Thymus (tissue), 11 donors: ENCODE measurements around the gene GSTM4. TPM values are rescaled to one million over a fixed set of nuclear protein-coding genes. Genes with fewer than 3 reads are reported as not detected.

Source experiments
- DNase-seq, 9 donors: peaks; one replicate each; pipeline ENCODE4 v3.0.0-alpha.2; 2013; ENCODE audit warnings: low spot score in 9 of 9, low read depth in 6 of 9, missing footprints in 1 of 9
- H3K27ac ChIP-seq, 2 donors: one replicate each; pipeline ENCODE4 v1.5.1; 2013; ENCODE audit warnings: control low read depth in 1 of 2, low read depth in 1 of 2, low read length in 1 of 2, mild to moderate bottlenecking in 1 of 2, moderate library complexity in 1 of 2
- H3K27me3 ChIP-seq, 2 donors: one replicate each; pipeline ENCODE4 v1.5.1; 2013; ENCODE audit warnings: low read length in 1 of 2; ENCODE audit not compliant: control insufficient read depth in 2 of 2, insufficient read depth in 1 of 2
- H3K36me3 ChIP-seq, 2 donors: one replicate each; pipeline ENCODE4 v1.5.1; 2013; ENCODE audit warnings: low read length in 1 of 2, mild to moderate bottlenecking in 1 of 2, moderate library complexity in 1 of 2; ENCODE audit not compliant: control insufficient read depth in 2 of 2, insufficient read depth in 2 of 2
- H3K4me1 ChIP-seq, 2 donors: one replicate each; pipeline ENCODE4 v1.5.1; 2013; ENCODE audit warnings: low read length in 2 of 2; ENCODE audit not compliant: control insufficient read depth in 2 of 2, insufficient read depth in 2 of 2
- H3K4me3 ChIP-seq, 2 donors: one replicate each; pipeline ENCODE4 v1.5.1; 2013; ENCODE audit warnings: low read length in 2 of 2, control low read depth in 1 of 2, mild to moderate bottlenecking in 1 of 2
- H3K9me3 ChIP-seq, 2 donors: one replicate each; pipeline ENCODE4 v1.5.1; 2013; ENCODE audit warnings: low read length in 1 of 2, mild to moderate bottlenecking in 1 of 2; ENCODE audit not compliant: control insufficient read depth in 2 of 2, insufficient read depth in 1 of 2
- WGBS: extraction: QIAGEN DNeasy Blood & Tissue Kit; methylation state at CpG from one replicate; pipeline ENCODE4 v1.1.7; 2013; 5-methylcytosine and 5-hydroxymethylcytosine counted together
- polyA plus RNA-seq: library from polyadenylated mRNA; stranded (reverse); fragments of 200-250 nt; gene quantifications from one replicate; pipeline ENCODE4 v1.2.3, GENCODE V29; 2013
- total RNA-seq: library from RNA; stranded (reverse); fragments of 120-200 nt; gene quantifications from one replicate; pipeline ENCODE4 v1.2.4, GENCODE V29; 2013
- donor health status: healthy.

GSTM4 gene
- total and polyA plus RNA-seq, 2 donors = 6.7 to 15.6 TPM

- no peak overlapping the region for H3K4me3 ChIP-seq
- WGBS = 94% methylated on average over 3 of the region's 3 CpGs
Observed at GRCh38 chr1:109622895-109623294, 33.0 kb upstream of the GSTM4 start.

GRCh38 chr1:109623601-109624161 lies 32.2 kb upstream of the GSTM4 start:
- DNase-seq = peak in 2 of 9 donors; percentile 41 to 67
- peaks cover 34 to 56% of the 10 kb centered on the region in 2 donors for H3K4me1 ChIP-seq
- H3K4me3 ChIP-seq = peak overlapping the region; percentile 40 to 51
- no peaks in the 10 kb centered on the region for H3K27me3 ChIP-seq
- peaks cover 30 to 34% of the 10 kb centered on the region in 2 donors for H3K36me3 ChIP-seq
- H3K9me3 ChIP-seq = peaks cover 0 to 7% of the 10 kb centered on the region in 2 donors
- peak overlapping the region; percentile 68 to 80 for H3K27ac ChIP-seq
- WGBS = 37% methylated on average over 11 of the region's 11 CpGs

More at GRCh38 chr1:109622895-109623294, 33.0 kb upstream of the GSTM4 start:
- Histone ChIP-seq H3K9me3 (peaks cover 0 to 7% of the 10 kb centered on the region in 2 donors), H3K36me3 (peaks cover 23 to 26% of the 10 kb centered on the region in 2 donors), H3K27me3 (no peaks in the 10 kb centered on the region), H3K27ac (peak overlapping the region in 1 of 2 donors; percentile 52), H3K4me1 (peaks cover 34 to 58% of the 10 kb centered on the region in 2 donors)
- DNase-seq = no peak

GRCh38 chr1:109624201-109625010 lies 31.5 kb upstream of the GSTM4 start:
- H3K4me3 ChIP-seq = peak overlapping the region; percentile 40 to 51

GRCh38 chr1:109625176-109625575 lies 30.7 kb upstream of the GSTM4 start:
- H3K9me3 ChIP-seq = peaks cover 0 to 7% of the 10 kb centered on the region in 2 donors
- no peak for DNase-seq
- no peak overlapping the region for H3K4me3 ChIP-seq
- peaks cover 30 to 46% of the 10 kb centered on the region in 2 donors for H3K4me1 ChIP-seq
- peaks cover 44 to 48% of the 10 kb centered on the region in 2 donors for H3K36me3 ChIP-seq
- 96% methylated on average over 16 of the region's 16 CpGs for WGBS
- peak overlapping the region in 1 of 2 donors; percentile 80 for H3K27ac ChIP-seq
- no peaks in the 10 kb centered on the region for H3K27me3 ChIP-seq

More at GRCh38 chr1:109624201-109625010, 31.5 kb upstream of the GSTM4 start:
- H3K27me3 ChIP-seq = no peaks in the 10 kb centered on the region
- peak overlapping the region; percentile 68 to 80 for H3K27ac ChIP-seq
- peaks cover 38 to 41% of the 10 kb centered on the region in 2 donors for H3K36me3 ChIP-seq
- peaks cover 31 to 50% of the 10 kb centered on the region in 2 donors for H3K4me1 ChIP-seq
- H3K9me3 ChIP-seq = peaks cover 0 to 7% of the 10 kb centered on the region in 2 donors
- 40% methylated on average over 17 of the region's 17 CpGs for WGBS
- peak in 2 of 9 donors; percentile 57 to 72 for DNase-seq

- peaks cover 0 to 7% of the 10 kb centered on the region in 2 donors for H3K9me3 ChIP-seq
- peaks cover 30 to 44% of the 10 kb centered on the region in 2 donors for H3K4me1 ChIP-seq
- no peaks in the 10 kb centered on the region for H3K27me3 ChIP-seq
- no peak overlapping the region for H3K4me3 ChIP-seq
- peaks cover 49 to 53% of the 10 kb centered on the region in 2 donors for H3K36me3 ChIP-seq
- DNase-seq = no peak
- 97% methylated on average over 32 of the region's 32 CpGs for WGBS
- no peak overlapping the region for H3K27ac ChIP-seq
Observed at GRCh38 chr1:109625601-109626560, 30.0 kb upstream of the GSTM4 start.

- WGBS = 98% methylated on average over 21 of the region's 21 CpGs
- Histone ChIP-seq H3K27ac (no peak overlapping the region), H3K4me3 (no peak overlapping the region), H3K27me3 (no peaks in the 10 kb centered on the region), H3K36me3 (peaks cover 59 to 62% of the 10 kb centered on the region in 2 donors), H3K4me1 (peaks cover 24 to 35% of the 10 kb centered on the region in 2 donors), H3K9me3 (peaks cover 0 to 4% of the 10 kb centered on the region in 2 donors)
- DNase-seq = no peak
Observed at GRCh38 chr1:109626682-109627408, 29.1 kb upstream of the GSTM4 start.

GRCh38 chr1:109627692-109628399 lies 28.1 kb upstream of the GSTM4 start:
- Histone ChIP-seq H3K27ac (no peak overlapping the region), H3K27me3 (no peaks in the 10 kb centered on the region), H3K36me3 (peaks cover 60 to 68% of the 10 kb centered on the region in 2 donors), H3K4me1 (peaks cover 16 to 34% of the 10 kb centered on the region in 2 donors), H3K9me3 (peaks cover 0 to 4% of the 10 kb centered on the region in 2 donors), H3K4me3 (no peak overlapping the region)
- DNase-seq = no peak
- WGBS = 97% methylated on average over 23 of the region's 23 CpGs
